B cell (primary cell): ENCODE measurements around the gene XYLT2. TPM values are rescaled to one million over a fixed set of nuclear protein-coding genes. Genes with fewer than 3 reads are reported as not detected.

Source experiments
- ATAC-seq: fragments of 200-7000 bp; cut with Tn5 transposase; one replicate; pipeline ENCODE4 v1.10.0; 2021; ENCODE audit warnings: low read depth, mild to moderate bottlenecking, moderate number of reproducible peaks, moderate library complexity
- CTCF ChIA-PET: fragments of 350-600 bp; sonication (Branson Sonifier 250); formaldehyde crosslinking; loops from one replicate; lab custom pipeline; 2021; ENCODE audit warnings: antibody characterized with exemption, inconsistent platforms; lab: Charles Lee
- POLR2A ChIA-PET: fragments of 350-600 bp; sonication (Branson Sonifier 250); formaldehyde crosslinking; loops from one replicate; lab custom pipeline; 2021; ENCODE audit warnings: antibody characterized with exemption; lab: Charles Lee
- DNase-seq: peaks from one replicate; pipeline ENCODE4 v3.0.0; 2013
- H2AFZ ChIP-seq: 2 replicates; pipeline ENCODE4 v1.6.1; 2012; ENCODE audit warnings: mild to moderate bottlenecking, low read depth, low read length; ENCODE audit not compliant: insufficient read depth, poor library complexity, severe bottlenecking
- H3K27ac ChIP-seq, 2 donors: 1 replicate in 1 of 2; 2 replicates in 1 of 2; pipeline ENCODE4 v1.5.1; 2012 to 2013; ENCODE audit warnings: low read length in 2 of 2, mild to moderate bottlenecking in 2 of 2, moderate library complexity in 1 of 2
- H3K27me3 ChIP-seq, 4 experiments: fragments of 200-600 bp in 1 of 4; sonication (generic) in 1 of 4; replicated peaks in 1 of 4; 1 replicate in 2 of 4; 2 replicates in 2 of 4; pipeline versions ENCODE4 v1.6.1 to v1.7.0; 2013 to 2016; ENCODE audit warnings: low read length in 3 of 4, mild to moderate bottlenecking in 2 of 4, mixed read lengths in 1 of 4, moderate library complexity in 1 of 4; ENCODE audit not compliant: insufficient read depth in 4 of 4, control insufficient read depth in 3 of 4; ENCODE audit errors: control extremely low read depth in 1 of 4
- H3K36me3 ChIP-seq, 2 experiments: replicated peaks in 1 of 2; 1 replicate in 1 of 2; 2 replicates in 1 of 2; pipeline versions ENCODE4 v1.6.1 to v1.7.1; 2013; ENCODE audit warnings: low read length in 1 of 2; ENCODE audit not compliant: insufficient read depth in 2 of 2, control insufficient read depth in 1 of 2; ENCODE audit errors: control extremely low read depth in 1 of 2, extremely low read depth in 1 of 2
- H3K4me1 ChIP-seq, 2 donors: fragments of 200-600 bp in 1 of 2; sonication (generic) in 1 of 2; 1 replicate in 1 of 2; 2 replicates in 1 of 2; pipeline versions ENCODE4 v1.5.1 to v1.6.1; 2013 to 2017; ENCODE audit warnings: low read length in 2 of 2; ENCODE audit not compliant: control insufficient read depth in 2 of 2, insufficient read depth in 2 of 2
- H3K4me2 ChIP-seq: replicated peaks from 2 replicates; pipeline ENCODE3; 2012; ENCODE audit warnings: mild to moderate bottlenecking, low read depth, low read length; ENCODE audit not compliant: poor library complexity, severe bottlenecking
- H3K4me3 ChIP-seq, 5 experiments: fragments of 200-600 bp in 1 of 5; sonication (generic) in 1 of 5; 1 replicate in 3 of 5; 2 replicates in 2 of 5; pipeline versions ENCODE4 v1.5.1 to v1.7.0; 2011 to 2016; ENCODE audit warnings: low read length in 4 of 5, mild to moderate bottlenecking in 4 of 5, low read depth in 2 of 5, control low read depth in 1 of 5, moderate library complexity in 1 of 5; ENCODE audit not compliant: insufficient read depth in 1 of 5; ENCODE audit errors: control extremely low read depth in 1 of 5, extremely low read depth in 1 of 5
- H3K79me2 ChIP-seq: fragments of 200-600 bp; sonication (generic); one replicate; pipeline ENCODE4 v1.6.0; 2016; ENCODE audit warnings: low read length; ENCODE audit not compliant: control insufficient read depth, insufficient read depth
- H3K9ac ChIP-seq: fragments of 200-600 bp; sonication (generic); 2 replicates; pipeline ENCODE4 v1.6.1; 2017; ENCODE audit warnings: mild to moderate bottlenecking, low read length, moderate library complexity
- H3K9me3 ChIP-seq, 3 donors: one replicate each; pipeline versions ENCODE4 v1.6.1 to v1.7.1; 2013; ENCODE audit warnings: low read length in 2 of 3; ENCODE audit not compliant: control insufficient read depth in 2 of 3, insufficient read depth in 1 of 3; ENCODE audit errors: control extremely low read depth in 1 of 3
- H4K20me1 ChIP-seq: 2 replicates; pipeline ENCODE4 v1.6.0; 2012; ENCODE audit warnings: mild to moderate bottlenecking, low read length; ENCODE audit not compliant: insufficient read depth, control insufficient read depth, poor library complexity, severe bottlenecking
- H3K27ac Mint-ChIP-seq: one replicate; pipeline ENCODE4 v1.8.0; 2021; ENCODE audit warnings: mixed read lengths
- H3K27me3 Mint-ChIP-seq: one replicate; pipeline ENCODE4 v1.8.0; 2021; ENCODE audit warnings: mixed read lengths
- H3K4me1 Mint-ChIP-seq: one replicate; pipeline ENCODE4 v1.8.0; 2021; ENCODE audit warnings: mixed read lengths
- H3K4me3 Mint-ChIP-seq: one replicate; pipeline ENCODE4 v1.8.0; 2021; ENCODE audit warnings: mixed read lengths
- H3K9me3 Mint-ChIP-seq: one replicate; pipeline ENCODE4 v1.8.0; 2022; ENCODE audit warnings: mixed read lengths; ENCODE audit not compliant: insufficient read depth
- CTCF ChIP-seq: fragments of 200-600 bp; IDR thresholded peaks from one replicate; pipeline ENCODE4 v1.8.0; 2022; ENCODE audit warnings: antibody characterized with exemption, mild to moderate bottlenecking
- EZH2 ChIP-seq: IDR thresholded peaks from 2 replicates; pipeline ENCODE4 v1.6.1; 2012; ENCODE audit warnings: borderline replicate concordance, low read depth, mild to moderate bottlenecking, moderate library complexity, low read length; ENCODE audit not compliant: insufficient read depth, poor library complexity, severe bottlenecking
- WGBS: methylation state at CpG from one replicate; pipeline ENCODE4 v1.1.5; 2013; ENCODE audit warnings: missing lambda C conversion rate; ENCODE audit not compliant: insufficient coverage; 5-methylcytosine and 5-hydroxymethylcytosine counted together
- intact Hi-C: fragments of 100-400 bp; cut with micrococcal nuclease; formaldehyde crosslinking; loops from one replicate; pipeline ENCODE4 v1.10.0; 2022
- polyA plus RNA-seq: library from polyadenylated mRNA; depleted of rRNA; stranded (reverse); fragments of >200 nt; gene quantifications from 2 replicates; pipeline ENCODE4 v1.2.3, GENCODE V29; 2012
- total RNA-seq, 2 donors: library from RNA; stranded (reverse); fragments of 120-200 nt in 1 of 2; gene quantifications; 1 replicate in 1 of 2; 2 replicates in 1 of 2; pipeline versions ENCODE4 v1.2.3 to v1.2.4, GENCODE V29; 2013 to 2022

XYLT2 gene
- total and polyA plus RNA-seq, 2 donors (not counting 1 experiment from before 2014, with no cell fraction given), result 21.5 to 29.9 TPM

DNA sequence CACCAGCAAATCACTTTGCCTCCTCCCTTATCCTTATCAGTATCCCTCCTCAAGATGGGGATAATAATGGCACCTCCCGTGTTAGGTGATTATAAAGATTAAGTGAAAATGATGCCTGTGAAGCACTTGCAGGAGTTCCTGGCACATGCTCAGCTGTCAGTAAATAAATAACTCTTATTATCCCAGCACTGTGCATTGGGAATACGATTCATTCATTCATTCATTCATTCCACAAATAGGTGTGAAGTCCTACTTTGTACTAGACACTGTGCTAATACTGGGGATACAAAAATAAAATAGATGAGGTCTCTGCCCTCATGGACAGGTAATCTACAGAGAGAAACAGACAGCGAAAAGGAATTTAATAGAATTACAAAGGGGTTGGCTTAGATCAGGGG lies 2.0 kb downstream of the XYLT2 start:
- Mint-ChIP-seq H3K27me3 (no peaks in the 10 kb centered on the region), H3K9me3 (no peaks in the 10 kb centered on the region), H3K27ac (peak overlapping the region; percentile 37), H3K4me3 (peak overlapping the region; percentile 88), H3K4me1 (peaks cover 36% of the 10 kb centered on the region)
- no peaks in the 10 kb centered on the region for H3K27me3 ChIP-seq
- peaks cover 10 to 21% of the 10 kb centered on the region in 2 donors for H3K4me1 ChIP-seq
- DNase-seq, result no peak
- no peaks in the 10 kb centered on the region for H3K9me3 ChIP-seq
- intact Hi-C loops, result loop anchor here (2.0 kb wide), 3 partner anchors 15 to 49 kb away; partner anchors contain the start of genes EME1, LRRC59 and MRPL27
- CTCF ChIA-PET, result interaction anchor here (5.7 kb wide), 1 partner anchor 14 kb away, joined by 29 read pairs; no protein-coding TSS in a partner anchor
- POLR2A ChIA-PET, result no interaction called here
- no peaks in the 10 kb centered on the region for H4K20me1 ChIP-seq
- TF ChIP-seq EZH2, result no peak
- TF ChIP-seq CTCF, result no peak
- no peak overlapping the region for H3K4me2 ChIP-seq
- no peak overlapping the region for H3K9ac ChIP-seq
- peaks cover 25% of the 10 kb centered on the region for H3K79me2 ChIP-seq
- no peak overlapping the region for H3K4me3 ChIP-seq
- H3K36me3 ChIP-seq, result no peaks in the 10 kb centered on the region
- H2AFZ ChIP-seq, result no peak overlapping the region
- no peak for ATAC-seq
- 92% methylated on average over 1 of the region's 3 CpGs for WGBS
- no peak overlapping the region for H3K27ac ChIP-seq

DNA sequence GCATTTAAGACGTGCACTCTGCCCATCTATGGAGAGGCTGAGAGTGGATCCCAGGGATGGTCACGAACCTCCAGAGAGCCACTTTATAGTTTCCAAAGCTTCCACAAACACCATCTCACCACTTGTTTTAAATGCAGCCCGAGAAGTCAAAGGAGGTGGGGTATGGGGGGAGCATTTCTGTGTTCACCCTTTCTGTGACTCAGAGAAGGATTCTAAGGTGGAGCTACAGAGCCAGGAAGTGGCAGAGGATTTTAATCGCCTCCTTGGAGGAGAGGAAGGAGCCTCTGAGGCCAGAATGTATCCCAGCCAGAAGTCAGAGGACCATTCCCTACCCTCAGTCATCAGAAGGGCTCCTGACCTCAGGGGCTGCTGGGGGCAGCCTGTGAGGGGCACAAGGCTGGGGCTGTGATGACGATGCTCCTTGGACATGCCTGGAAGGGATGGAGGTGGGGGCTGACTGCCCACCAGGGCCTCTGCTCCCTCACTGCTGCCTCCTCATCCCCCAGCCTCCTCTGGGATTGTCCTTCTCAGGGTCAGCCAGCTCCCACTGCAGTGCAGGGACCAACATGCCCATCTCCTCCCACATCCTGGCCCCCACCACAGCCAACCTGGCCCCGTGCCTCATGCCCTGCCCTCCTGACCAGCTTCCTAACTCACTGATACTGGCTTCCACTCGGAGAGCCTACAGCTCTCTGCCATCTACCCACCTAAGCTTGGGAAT lies 2.8 kb downstream of the XYLT2 start:
- H2AFZ ChIP-seq, result no peak overlapping the region
- no peak for DNase-seq
- Mint-ChIP-seq H3K27me3 (no peaks in the 10 kb centered on the region), H3K27ac (no peak overlapping the region), H3K4me3 (peak overlapping the region; percentile 26), H3K9me3 (no peaks in the 10 kb centered on the region), H3K4me1 (peaks cover 36% of the 10 kb centered on the region)
- H3K79me2 ChIP-seq, result peaks cover 25% of the 10 kb centered on the region
- peaks cover 10 to 21% of the 10 kb centered on the region in 2 donors for H3K4me1 ChIP-seq
- ATAC-seq, result no peak
- no peaks in the 10 kb centered on the region for H3K9me3 ChIP-seq
- peaks cover 0 to 4% of the 10 kb centered on the region in 2 experiments for H3K36me3 ChIP-seq
- intact Hi-C loops, result no loop called here
- H3K9ac ChIP-seq, result no peak overlapping the region
- TF ChIP-seq CTCF (no peak), EZH2 (no peak)
- H3K4me3 ChIP-seq, result no peak overlapping the region
- no peak overlapping the region for H3K4me2 ChIP-seq
- WGBS, result 98% methylated on average over 3 of the region's 7 CpGs
- POLR2A ChIA-PET, result no interaction called here
- no peak overlapping the region for H3K27ac ChIP-seq
- CTCF ChIA-PET, result interaction anchor here (5.7 kb wide), 1 partner anchor 13 kb away, joined by 29 read pairs; no protein-coding TSS in a partner anchor
- no peaks in the 10 kb centered on the region for H4K20me1 ChIP-seq
- no peaks in the 10 kb centered on the region for H3K27me3 ChIP-seq
